ENCODE data around the gene PRR16. TPM values are rescaled to one million over a fixed set of nuclear protein-coding genes. Genes with fewer than 3 reads are reported as not detected.

The PRR16 gene
- total RNA-seq, 2 donors from 2014 or later, result 19.8 to 25.5 TPM

DNA sequence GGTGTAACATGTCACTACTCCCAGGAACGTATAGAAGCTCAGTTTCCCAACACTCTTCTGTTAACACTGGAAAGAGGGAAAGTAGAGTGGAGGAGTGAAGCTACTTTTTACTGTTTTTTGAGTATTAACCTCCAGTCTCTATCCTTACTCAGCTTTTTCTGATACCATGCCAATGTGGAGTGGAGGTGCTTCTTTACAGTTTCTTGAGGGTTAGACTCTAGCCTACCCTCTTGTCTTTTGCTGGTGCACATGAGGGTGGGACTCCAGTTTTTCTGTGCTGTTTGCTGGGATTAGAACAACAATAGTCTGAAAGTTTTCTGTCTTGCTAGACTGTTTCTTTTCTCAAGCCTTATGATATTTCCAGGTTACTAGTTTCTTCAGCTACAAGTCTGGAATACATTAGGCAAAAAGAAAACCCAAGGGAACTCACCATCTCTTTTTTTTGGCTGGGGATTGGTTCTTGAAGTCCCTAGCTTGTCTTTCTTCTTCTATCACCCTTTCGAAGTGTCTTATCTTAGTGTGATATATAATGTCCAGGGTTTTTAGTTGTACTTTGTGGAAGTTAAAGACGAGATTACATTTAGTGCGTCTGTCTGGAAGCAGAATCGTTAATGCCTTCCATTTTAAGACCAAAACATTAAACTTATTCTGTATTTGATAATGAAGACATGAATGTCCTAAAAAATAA, 35.9 kb downstream of the PRR16 start:
- H3K27ac ChIP-seq, result no peak overlapping the region
- no peaks in the 10 kb centered on the region for H3K9me3 ChIP-seq
- H3K4me1 ChIP-seq (ENCODE audit: control insufficient read depth in 1 of 2, low read depth in 2 of 2), result no peaks in the 10 kb centered on the region
- ATAC-seq (ENCODE audit: insufficient number of reproducible peaks, low FRiP score, low read depth), result no peak
- DNase-seq (ENCODE audit: low spot score), result no peak
- no peak overlapping the region for H3K4me3 ChIP-seq
- no peaks in the 10 kb centered on the region for H3K36me3 ChIP-seq
- no peaks in the 10 kb centered on the region for H3K27me3 ChIP-seq (replicated peaks; ENCODE audit: insufficient read depth)
- TF ChIP-seq, protein P1, sequence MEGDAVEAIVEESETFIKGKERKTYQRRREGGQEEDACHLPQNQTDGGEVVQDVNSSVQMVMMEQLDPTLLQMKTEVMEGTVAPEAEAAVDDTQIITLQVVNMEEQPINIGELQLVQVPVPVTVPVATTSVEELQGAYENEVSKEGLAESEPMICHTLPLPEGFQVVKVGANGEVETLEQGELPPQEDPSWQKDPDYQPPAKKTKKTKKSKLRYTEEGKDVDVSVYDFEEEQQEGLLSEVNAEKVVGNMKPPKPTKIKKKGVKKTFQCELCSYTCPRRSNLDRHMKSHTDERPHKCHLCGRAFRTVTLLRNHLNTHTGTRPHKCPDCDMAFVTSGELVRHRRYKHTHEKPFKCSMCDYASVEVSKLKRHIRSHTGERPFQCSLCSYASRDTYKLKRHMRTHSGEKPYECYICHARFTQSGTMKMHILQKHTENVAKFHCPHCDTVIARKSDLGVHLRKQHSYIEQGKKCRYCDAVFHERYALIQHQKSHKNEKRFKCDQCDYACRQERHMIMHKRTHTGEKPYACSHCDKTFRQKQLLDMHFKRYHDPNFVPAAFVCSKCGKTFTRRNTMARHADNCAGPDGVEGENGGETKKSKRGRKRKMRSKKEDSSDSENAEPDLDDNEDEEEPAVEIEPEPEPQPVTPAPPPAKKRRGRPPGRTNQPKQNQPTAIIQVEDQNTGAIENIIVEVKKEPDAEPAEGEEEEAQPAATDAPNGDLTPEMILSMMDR (IDR thresholded peaks at IDR 0.05), result no peak

GRCh38 chr5:120502531-120502930, 38.4 kb downstream of the PRR16 start:
- H3K4me3 ChIP-seq, result no peak overlapping the region
- no peak for DNase-seq (ENCODE audit: low spot score)
- peaks cover 0 to 4% of the 10 kb centered on the region in 2 donors for H3K4me1 ChIP-seq (ENCODE audit: control insufficient read depth in 1 of 2, low read depth in 2 of 2)
- no peaks in the 10 kb centered on the region for H3K27me3 ChIP-seq (replicated peaks; ENCODE audit: insufficient read depth)
- ATAC-seq (ENCODE audit: insufficient number of reproducible peaks, low FRiP score, low read depth), result no peak
- no peaks in the 10 kb centered on the region for H3K36me3 ChIP-seq
- no peak overlapping the region for H3K27ac ChIP-seq
- TF ChIP-seq, protein P1 (IDR thresholded peaks at IDR 0.05), result no peak
- H3K9me3 ChIP-seq, result no peaks in the 10 kb centered on the region

- DNase-seq (ENCODE audit: low spot score) (no peak), ATAC-seq (ENCODE audit: insufficient number of reproducible peaks, low FRiP score, low read depth) (no peak)
- TF ChIP-seq, protein P1 (IDR thresholded peaks at IDR 0.05), result no peak
- Histone ChIP-seq H3K4me3 (no peak overlapping the region), H3K4me1 (ENCODE audit: control insufficient read depth in 1 of 2, low read depth in 2 of 2) (peaks cover 0 to 4% of the 10 kb centered on the region in 2 donors), H3K27ac (no peak overlapping the region), H3K9me3 (no peaks in the 10 kb centered on the region), H3K36me3 (no peaks in the 10 kb centered on the region), H3K27me3 (replicated peaks; ENCODE audit: insufficient read depth) (no peaks in the 10 kb centered on the region)
Observed at GRCh38 chr5:120503341-120503740, 39.2 kb downstream of the PRR16 start.

DNA sequence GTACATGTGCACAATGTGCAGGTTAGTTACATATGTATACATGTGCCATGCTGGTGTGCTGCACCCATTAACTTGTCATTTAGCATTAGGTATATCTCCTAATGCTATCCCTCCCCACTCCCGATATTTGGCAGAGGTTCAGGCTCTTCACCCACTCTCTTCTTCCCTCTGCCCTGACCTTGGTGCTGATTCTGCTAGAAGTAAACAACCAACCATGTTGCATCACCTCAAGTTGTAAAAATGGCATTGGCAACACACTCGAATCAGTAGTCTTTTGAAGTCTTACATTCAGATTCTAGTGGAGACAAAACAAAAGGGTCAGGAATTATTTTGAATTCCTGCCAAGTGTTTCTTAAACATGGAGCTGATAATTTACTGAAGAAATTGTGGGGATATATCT, 40.0 kb downstream of the PRR16 start:
- ATAC-seq (ENCODE audit: insufficient number of reproducible peaks, low FRiP score, low read depth) (no peak), DNase-seq (ENCODE audit: low spot score) (no peak)
- Histone ChIP-seq H3K27ac (no peak overlapping the region), H3K27me3 (replicated peaks; ENCODE audit: insufficient read depth) (no peaks in the 10 kb centered on the region), H3K9me3 (no peaks in the 10 kb centered on the region), H3K4me1 (ENCODE audit: control insufficient read depth in 1 of 2, low read depth in 2 of 2) (peaks cover 0 to 4% of the 10 kb centered on the region in 2 donors), H3K4me3 (no peak overlapping the region), H3K36me3 (no peaks in the 10 kb centered on the region)
- TF ChIP-seq, protein P1 (IDR thresholded peaks at IDR 0.05), result no peak

- TF ChIP-seq, protein P1 (IDR thresholded peaks at IDR 0.05), result no peak
- H3K27ac ChIP-seq, result no peak overlapping the region
- no peaks in the 10 kb centered on the region for H3K36me3 ChIP-seq
- peaks cover 0 to 12% of the 10 kb centered on the region in 2 donors for H3K4me1 ChIP-seq (ENCODE audit: control insufficient read depth in 1 of 2, low read depth in 2 of 2)
- DNase-seq (ENCODE audit: low spot score) (no peak), ATAC-seq (ENCODE audit: insufficient number of reproducible peaks, low FRiP score, low read depth) (no peak)
- H3K27me3 ChIP-seq (replicated peaks; ENCODE audit: insufficient read depth), result no peaks in the 10 kb centered on the region
- H3K4me3 ChIP-seq, result no peak overlapping the region
- H3K9me3 ChIP-seq, result no peaks in the 10 kb centered on the region
Observed at GRCh38 chr5:120507197-120507596, 43.1 kb downstream of the PRR16 start.

Measured in thoracic aorta (tissue), 2 donors.